GM18873 (cell line): ENCODE measurements around the gene ANKS4B.
"Not testable (repeated sequence)": the region's sequence is repeated elsewhere in the genome, so short reads cannot be mapped to it uniquely, and the experiment has no call there.

Source experiments
- ATAC-seq: cut with Tn5 transposase; IDR thresholded peaks from one replicate; pipeline ENCODE4 v1.9.1; 2021; ENCODE audit warnings: mild to moderate bottlenecking, moderate library complexity, moderate number of reproducible peaks; ENCODE audit not compliant: unreplicated experiment, low FRiP score

The ANKS4B gene

GRCh38 chr16:21217121-21217520 is 16.4 kb upstream of the ANKS4B start:
- ATAC-seq, result no peak

- ATAC-seq, result no peak
Measured at GRCh38 chr16:21218153-21218552, 15.3 kb upstream of the ANKS4B start.

- ATAC-seq, result no peak
Measured at GRCh38 chr16:21219551-21219950, 13.9 kb upstream of the ANKS4B start.

DNA sequence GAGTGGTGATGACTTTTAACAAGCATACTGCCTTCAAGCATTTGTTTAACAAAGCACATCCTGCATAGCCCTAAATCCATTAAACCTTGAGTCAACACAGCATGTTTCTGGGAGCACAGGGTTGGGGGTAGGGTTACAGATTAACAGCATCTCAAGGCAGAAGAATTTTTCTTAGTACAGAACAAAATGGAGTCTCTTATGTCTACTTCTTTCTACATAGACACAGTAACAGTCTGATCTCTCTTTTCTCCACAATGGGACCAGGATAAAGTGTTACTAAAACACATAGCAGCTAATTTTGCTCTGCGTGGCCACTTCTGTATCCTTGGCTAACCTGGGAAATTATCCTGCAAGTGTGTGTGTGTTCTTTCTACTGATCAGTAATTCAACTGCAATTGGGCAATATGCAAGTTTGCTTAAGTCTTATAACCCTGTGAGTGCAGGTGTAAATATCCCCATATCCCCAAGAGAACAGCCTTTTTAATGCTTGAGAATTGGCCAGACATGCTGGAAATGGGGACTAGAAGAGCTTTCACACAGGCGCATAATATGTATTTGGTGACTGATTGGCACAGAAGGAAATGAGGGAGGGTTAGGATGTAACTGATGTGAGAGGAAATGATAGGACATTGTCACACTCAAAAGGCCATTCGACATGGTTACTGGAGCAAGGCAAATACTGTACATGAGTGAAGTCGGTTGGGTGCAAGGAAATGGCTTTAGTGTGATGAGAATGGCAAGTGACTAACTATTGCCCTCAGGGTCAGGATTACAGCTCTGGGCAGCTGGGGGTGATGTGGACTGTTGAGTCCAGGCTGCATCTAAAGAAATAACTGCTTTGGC is 10.8 kb upstream of the ANKS4B start:
- no peak for ATAC-seq

GRCh38 chr16:21223787-21224186 is 9.7 kb upstream of the ANKS4B start:
- no peak for ATAC-seq

DNA sequence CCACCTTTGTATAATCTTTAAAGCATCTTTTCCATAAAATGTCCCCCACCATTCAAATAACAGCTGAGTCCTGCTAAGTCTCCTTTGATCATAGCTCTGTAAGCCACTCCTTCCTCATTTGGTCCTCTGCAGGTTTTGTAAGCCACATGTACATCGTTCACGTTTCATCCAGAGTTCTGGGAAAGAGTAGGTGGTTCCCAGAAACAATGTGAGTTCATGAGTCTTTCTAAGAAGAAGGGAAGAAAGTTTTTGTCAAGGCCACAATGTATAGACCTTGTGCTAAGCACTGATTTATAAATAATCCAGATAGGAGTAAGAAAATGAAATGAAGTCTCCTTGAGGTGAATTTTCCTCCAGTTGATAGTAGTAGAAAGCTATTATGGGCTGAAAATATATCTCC is 8.7 kb upstream of the ANKS4B start:
- no peak for ATAC-seq

DNA sequence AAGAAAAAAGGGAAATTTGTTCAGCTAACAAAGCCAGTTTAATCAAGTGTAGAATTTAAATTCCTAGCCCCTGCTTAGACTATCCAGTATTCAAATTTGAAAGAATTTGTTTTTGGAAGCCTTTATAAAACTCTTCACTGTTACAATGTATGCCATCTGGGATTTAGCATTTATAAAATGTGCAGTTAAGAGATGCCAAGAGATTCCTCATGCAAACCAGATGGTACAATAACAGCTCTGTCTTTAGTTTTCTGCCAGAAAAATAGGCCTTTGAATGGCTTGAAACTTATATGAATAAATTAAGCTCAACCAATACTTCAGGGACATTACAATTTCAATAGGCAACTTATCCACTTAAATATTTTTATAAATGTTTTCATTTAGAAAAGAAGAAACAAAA is 6.8 kb upstream of the ANKS4B start:
- no peak for ATAC-seq

GRCh38 chr16:21227866-21228265 is 5.6 kb upstream of the ANKS4B start:
- no peak for ATAC-seq

DNA sequence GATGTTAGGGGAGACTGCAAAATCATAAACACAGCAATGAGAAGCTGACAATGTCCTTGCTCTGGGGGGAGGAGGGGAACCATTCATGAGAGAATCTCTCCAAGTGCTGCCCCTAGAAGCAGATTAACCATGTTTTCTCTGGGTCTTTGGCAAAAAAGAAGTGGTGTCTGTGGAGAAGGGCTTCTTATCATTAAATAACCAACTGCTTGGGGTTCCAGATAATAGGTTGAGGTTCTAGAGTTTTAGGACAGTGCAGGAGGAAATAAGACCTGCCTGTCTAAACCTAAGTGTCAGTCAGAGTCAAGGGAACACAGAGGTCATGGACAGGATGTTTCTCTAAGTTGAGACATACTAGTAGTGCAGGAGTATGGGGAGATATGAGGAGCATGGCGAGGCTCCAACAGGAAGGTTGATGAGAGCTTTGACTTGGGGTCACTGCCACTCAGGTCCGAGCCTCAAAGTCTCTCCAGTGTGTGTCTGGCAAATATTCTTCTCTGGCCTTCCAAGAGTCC is 5.1 kb upstream of the ANKS4B start:
- no peak for ATAC-seq

DNA sequence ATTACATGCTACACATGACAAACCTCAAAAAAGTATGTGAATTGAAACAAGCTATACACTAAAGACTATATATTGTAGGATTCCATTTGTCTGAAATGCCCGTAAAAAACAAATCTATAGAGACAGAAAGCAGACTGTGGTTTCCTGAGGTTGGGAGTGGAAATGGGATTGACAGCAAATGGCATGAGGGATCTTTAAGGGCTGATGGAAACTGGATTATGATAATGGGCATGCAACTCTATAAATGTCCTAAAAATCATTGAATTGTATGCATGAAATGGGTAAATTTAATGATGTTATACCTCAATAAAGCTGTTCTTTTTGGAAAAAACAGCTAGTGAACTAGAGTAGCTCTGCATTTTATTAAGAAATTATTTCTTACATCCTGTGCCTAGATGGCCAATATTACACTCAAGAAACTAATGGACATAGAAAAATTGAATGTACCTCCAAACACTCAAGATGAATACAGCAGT is 416 bp upstream of the ANKS4B start:
- ATAC-seq, result no peak

- ATAC-seq, result no peak
Measured at GRCh38 chr16:21235199-21235585, 1.7 kb downstream of the ANKS4B start.

DNA sequence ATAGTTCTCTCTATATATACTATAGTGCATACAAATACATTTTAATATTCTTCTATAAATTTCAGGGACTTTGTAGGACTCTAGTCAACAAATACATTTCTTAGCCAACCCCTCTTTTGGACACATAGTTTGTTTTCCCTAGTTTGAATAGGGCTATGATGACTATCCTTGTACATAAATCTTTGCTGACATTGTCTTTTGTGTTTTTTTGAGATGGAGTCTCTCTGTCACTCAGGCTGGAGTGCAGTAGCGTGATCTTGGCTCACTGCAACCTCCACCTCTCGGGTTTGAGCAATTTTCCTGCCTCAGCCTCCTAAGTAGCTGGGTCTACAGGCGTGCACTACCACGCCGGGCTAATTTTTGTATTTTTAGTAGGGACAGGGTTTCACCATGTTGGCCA is 3.3 kb downstream of the ANKS4B start:
- ATAC-seq, result no peak

DNA sequence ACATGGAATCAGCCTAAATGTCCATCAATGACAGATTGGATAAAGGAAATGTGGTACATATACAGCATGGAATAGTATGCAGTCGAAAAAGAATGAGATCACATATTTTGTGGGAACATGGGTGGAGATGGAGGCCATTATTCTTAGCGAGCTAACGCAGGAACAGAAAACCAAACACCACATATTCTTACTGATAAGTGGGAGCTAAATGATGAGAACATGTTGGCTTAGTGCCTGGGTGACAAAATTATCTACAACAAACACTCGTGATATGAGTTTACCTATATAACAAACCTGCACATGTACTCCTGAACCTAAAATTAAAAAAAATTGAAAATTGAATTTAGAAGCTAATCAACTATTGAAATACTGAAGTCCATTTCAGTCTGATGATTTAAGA is 6.1 kb downstream of the ANKS4B start:
- no peak for ATAC-seq

DNA sequence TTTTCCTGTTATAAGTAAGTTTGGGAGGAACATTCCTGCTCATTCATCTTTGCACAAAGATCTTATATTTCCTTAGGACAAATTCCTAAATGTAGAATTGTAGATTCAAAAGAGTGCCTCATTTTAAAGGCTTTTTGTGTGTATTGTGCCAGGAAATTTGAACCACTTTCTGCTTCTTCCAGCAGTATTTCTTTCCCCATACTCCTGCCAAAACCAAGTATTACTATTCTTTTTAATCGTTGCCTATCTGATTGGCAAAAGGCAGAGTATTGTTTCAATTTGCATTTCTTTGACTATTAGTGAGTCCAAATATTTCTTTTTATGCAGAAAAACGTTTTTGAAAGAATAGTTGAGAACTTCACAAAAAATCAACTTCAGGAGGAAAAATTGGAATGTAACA is 9.3 kb downstream of the ANKS4B start:
- ATAC-seq, result no peak

- no peak for ATAC-seq
Measured at GRCh38 chr16:21244518-21245215, 11.2 kb downstream of the ANKS4B start.

GRCh38 chr16:21248179-21248578 is 14.7 kb downstream of the ANKS4B start:
- ATAC-seq, result not testable (repeated sequence)

DNA sequence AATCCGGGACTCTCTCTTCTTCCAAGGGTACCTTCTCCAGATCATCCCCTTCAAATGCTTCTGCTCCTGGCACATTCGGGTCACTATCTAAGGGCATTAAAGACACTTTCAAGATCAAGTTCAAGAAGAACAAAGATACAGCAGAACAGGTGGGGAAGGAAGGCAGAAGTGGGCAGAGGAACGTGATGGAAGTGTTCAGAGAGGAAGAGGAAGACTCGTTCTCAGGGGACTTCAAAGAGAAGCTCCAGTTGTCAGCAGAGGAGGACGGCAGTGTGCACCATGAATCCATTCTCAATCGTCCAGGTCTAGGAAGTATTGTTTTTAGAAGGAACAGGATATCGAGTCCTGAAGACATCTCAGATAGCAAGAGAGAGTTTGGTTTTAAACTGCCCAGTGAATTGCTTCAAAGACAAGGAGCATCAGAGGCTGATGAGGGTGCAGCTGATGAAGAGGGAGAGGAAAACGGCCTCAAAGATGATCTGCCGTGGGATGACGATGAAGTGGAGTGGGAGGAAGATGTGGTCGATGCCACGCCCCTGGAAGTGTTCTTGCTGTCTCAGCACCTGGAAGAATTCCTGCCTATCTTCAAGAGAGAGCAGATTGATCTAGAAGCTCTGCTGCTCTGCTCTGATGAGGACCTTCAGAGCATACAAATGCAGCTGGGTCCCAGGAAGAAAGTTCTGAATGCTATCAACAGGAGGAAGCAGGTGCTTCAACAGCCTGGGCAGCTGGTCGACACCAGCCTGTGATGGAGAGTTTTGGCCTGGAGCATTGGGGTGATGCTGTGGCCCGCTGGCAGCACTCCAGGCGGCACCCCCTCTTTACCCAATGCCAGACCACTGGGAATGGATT is 16.8 kb downstream of the ANKS4B start:
- ATAC-seq, result no peak

DNA sequence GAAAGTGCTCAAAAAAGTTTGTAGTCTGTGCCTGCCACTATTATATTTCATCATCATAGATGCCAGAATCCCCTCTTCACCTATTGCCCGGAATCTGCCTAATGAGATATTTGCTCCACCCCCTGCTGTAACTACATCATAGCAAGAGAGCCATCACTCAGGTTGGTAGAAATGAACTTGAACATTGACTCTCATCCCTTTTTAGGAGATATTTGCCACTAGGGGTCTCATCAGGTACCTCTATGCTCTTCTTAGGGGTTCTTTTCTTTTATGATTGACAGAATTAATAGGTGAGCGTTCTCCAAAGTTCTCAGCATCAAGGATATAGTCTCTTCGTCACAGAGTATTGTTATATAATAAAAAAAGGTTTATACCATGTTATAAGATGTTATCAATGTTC is 20.0 kb downstream of the ANKS4B start:
- ATAC-seq, result no peak

DNA sequence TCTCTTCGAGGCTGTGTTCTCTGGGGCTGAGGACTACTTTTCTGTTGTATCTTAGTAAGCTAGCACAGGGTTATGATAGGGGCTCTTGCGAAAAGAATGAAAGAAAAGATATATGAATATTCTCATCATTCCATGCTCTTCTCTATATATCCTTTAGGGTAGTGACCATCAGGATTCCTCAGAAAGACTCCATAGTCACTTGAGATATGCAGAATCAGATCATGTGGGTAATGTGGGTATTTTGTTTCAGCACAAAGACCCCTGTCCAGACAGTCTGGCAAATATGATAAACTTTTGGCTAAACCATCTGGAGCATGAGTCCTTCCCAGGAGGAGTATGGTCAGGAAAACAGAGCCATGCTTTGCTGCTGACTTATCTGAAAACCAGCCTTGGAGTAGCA is 23.1 kb downstream of the ANKS4B start:
- no peak for ATAC-seq

DNA sequence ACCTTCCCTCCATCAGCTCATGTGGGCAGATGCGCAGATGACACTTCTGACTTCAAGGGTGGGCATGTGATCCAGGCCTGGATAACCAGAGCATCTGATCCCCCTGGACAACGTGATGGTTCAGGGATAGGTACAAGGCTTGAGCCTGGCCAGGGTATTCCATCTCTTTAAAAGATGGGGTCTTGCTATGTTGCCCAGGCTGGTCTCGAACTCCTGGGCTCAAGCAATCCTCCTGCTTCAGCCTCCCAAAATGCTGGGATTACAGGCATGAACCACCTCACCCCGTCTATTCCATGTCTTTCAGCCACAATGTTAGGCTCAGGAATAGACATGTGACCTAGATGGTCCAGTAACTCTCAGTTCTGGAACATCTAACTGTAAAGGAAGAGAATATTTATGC is 23.8 kb downstream of the ANKS4B start:
- no peak for ATAC-seq
